Ovary (tissue), 9 donors: Measurements from ENCODE around the gene VAPB. TPM values are rescaled to one million over a fixed set of nuclear protein-coding genes. Genes with fewer than 3 reads are reported as not detected.

Experiments
- DNase-seq, 5 donors: peaks; one replicate each; pipeline ENCODE4 v3.0.0-alpha.2; 2019 to 2020
- H3K27ac ChIP-seq, 2 donors: fragments of 200-600 bp; one replicate each; pipeline versions ENCODE4 v1.5.1 to v1.8.0; 2019 to 2022
- H3K27me3 ChIP-seq: fragments of 200-600 bp; one replicate; pipeline ENCODE4 v1.8.0; 2022
- H3K36me3 ChIP-seq: fragments of 200-600 bp; sonication (generic); one replicate; pipeline ENCODE4 v1.5.1; 2019
- H3K4me1 ChIP-seq: one replicate; pipeline ENCODE4 v1.8.1; 2013; ENCODE audit warnings: mild to moderate bottlenecking, moderate library complexity; ENCODE audit not compliant: insufficient read depth
- H3K4me3 ChIP-seq: fragments of 200-600 bp; sonication (generic); one replicate; pipeline ENCODE4 v1.5.1; 2017
- H3K9me3 ChIP-seq, 2 donors: fragments of 200-600 bp in 1 of 2; sonication (generic) in 1 of 2; one replicate each; pipeline versions ENCODE4 v1.5.1 to v1.8.1; 2013 to 2019; ENCODE audit warnings: mild to moderate bottlenecking in 1 of 2, moderate library complexity in 1 of 2
- EP300 ChIP-seq: sonication (generic); formaldehyde crosslinking; IDR thresholded peaks from one replicate; pipeline ENCODE4 v1.6.1; 2017; ENCODE audit warnings: antibody characterized with exemption
- POLR2A ChIP-seq: fragments of 450-650 bp; IDR thresholded peaks from one replicate; pipeline ENCODE4 v1.6.1; 2017; ENCODE audit warnings: antibody characterized with exemption, mild to moderate bottlenecking, moderate library complexity
- WGBS, 3 donors: extraction: QIAGEN DNeasy Blood & Tissue Kit in 1 of 3; methylation state at CpG; one replicate each; pipeline versions ENCODE4 v1.1.5 to v1.1.7; 2013 to 2017; 5-methylcytosine and 5-hydroxymethylcytosine counted together
- intact Hi-C, 4 donors: fragments of 100-400 bp; cut with DNase I; formaldehyde crosslinking; loops; one replicate each; pipeline versions ENCODE4 v1.11.0 to v1.15.1; 2022 to 2023
- polyA plus RNA-seq, 2 donors: library from polyadenylated mRNA; stranded (reverse); fragments of 200-250 nt in 1 of 2; fragments of 350-450 nt in 1 of 2; fragmentation: Illumina TruSeq in 1 of 2; extraction: RNeasy Lipid Tissue Mini Kit (QIAGEN cat#74804) in 1 of 2; gene quantifications; one replicate each; pipeline ENCODE4 v1.2.3, GENCODE V29; 2013 to 2014
- total RNA-seq, 7 donors: library from RNA; depleted of rRNA in 2 of 7; stranded (reverse); fragments of >200 nt in 2 of 7; fragmentation: NEBNext Ultra II Directional in 3 of 7; extraction: Animal tissue kit (Norgen Biotek cat#: 25700) in 3 of 7; gene quantifications; one replicate each; pipeline versions ENCODE4 v1.1.0 to v1.2.4, GENCODE V29; 2016 to 2023
- TF ChIP-seq, protein P1 (sequence below), 3 donors: fragments of 450-650 bp in 2 of 3; fragments of 200-600 bp in 1 of 3; IDR thresholded peaks; one replicate each; pipeline versions ENCODE4 v1.5.1 to v1.8.0; 2016 to 2022; ENCODE audit warnings: antibody characterized with exemption in 3 of 3, mild to moderate bottlenecking in 1 of 3
- donor health status: DM: no; HTN: no; CAD: no; lungs with moderate emphysema.
- donor health status: DM: no; HTN: no; CAD: no.
- donor health status: Bipolar disorder and iron deficiency.
- donor health status: DM: yes; HTN: yes; CAD: no.
- donor health status: DM: no; HTN: no; CAD: no.
- donor health status: DM: yes; HTN: yes; CAD: no.

Gene VAPB
- total and polyA plus RNA-seq, 9 donors = 11.8 to 81.6 (median 47.5) TPM

DNA sequence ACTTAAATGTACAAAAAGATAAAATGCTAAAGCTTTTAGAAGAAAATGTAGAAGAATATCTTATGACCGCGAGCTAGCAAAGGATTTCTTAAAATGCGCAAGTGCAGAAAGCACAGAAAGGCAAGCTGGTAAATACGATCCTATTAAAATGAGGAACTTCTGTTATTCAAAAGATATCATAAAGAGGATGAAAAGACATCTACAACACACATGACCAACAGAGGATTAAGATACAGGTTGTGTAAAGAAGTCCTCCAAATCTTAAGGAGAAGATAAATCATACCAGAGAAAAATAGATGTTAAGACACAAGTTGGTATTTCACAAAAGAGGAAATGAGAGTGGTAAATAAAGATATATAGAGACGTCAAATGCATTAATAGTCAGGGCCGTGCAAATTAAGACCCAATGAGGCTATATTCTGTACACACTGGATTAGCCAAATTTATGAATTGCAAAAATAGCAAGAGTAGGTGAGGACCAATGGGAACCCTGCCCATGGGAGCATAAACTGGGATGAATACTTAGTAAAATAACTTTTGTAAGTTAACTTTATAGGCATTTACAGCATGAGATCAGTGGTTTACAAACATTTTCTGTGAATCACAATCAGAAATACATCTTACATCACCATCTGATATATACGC, 103.2 kb downstream of the VAPB start:
- Histone ChIP-seq H3K27ac (no peak overlapping the region), H3K36me3 (no peaks in the 10 kb centered on the region), H3K4me1 (no peaks in the 10 kb centered on the region), H3K27me3 (no peaks in the 10 kb centered on the region), H3K9me3 (no peaks in the 10 kb centered on the region), H3K4me3 (no peak overlapping the region)
- intact Hi-C loops = no loop called here
- no peak for DNase-seq
- TF ChIP-seq EP300 (no peak), POLR2A (no peak)
- TF ChIP-seq, protein P1, sequence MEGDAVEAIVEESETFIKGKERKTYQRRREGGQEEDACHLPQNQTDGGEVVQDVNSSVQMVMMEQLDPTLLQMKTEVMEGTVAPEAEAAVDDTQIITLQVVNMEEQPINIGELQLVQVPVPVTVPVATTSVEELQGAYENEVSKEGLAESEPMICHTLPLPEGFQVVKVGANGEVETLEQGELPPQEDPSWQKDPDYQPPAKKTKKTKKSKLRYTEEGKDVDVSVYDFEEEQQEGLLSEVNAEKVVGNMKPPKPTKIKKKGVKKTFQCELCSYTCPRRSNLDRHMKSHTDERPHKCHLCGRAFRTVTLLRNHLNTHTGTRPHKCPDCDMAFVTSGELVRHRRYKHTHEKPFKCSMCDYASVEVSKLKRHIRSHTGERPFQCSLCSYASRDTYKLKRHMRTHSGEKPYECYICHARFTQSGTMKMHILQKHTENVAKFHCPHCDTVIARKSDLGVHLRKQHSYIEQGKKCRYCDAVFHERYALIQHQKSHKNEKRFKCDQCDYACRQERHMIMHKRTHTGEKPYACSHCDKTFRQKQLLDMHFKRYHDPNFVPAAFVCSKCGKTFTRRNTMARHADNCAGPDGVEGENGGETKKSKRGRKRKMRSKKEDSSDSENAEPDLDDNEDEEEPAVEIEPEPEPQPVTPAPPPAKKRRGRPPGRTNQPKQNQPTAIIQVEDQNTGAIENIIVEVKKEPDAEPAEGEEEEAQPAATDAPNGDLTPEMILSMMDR (IDR thresholded peaks at IDR 0.05) = no peak
- WGBS, 3 donors = 84 to 88% (median 86%) methylated on average over 7 of the region's 7 CpGs

DNA sequence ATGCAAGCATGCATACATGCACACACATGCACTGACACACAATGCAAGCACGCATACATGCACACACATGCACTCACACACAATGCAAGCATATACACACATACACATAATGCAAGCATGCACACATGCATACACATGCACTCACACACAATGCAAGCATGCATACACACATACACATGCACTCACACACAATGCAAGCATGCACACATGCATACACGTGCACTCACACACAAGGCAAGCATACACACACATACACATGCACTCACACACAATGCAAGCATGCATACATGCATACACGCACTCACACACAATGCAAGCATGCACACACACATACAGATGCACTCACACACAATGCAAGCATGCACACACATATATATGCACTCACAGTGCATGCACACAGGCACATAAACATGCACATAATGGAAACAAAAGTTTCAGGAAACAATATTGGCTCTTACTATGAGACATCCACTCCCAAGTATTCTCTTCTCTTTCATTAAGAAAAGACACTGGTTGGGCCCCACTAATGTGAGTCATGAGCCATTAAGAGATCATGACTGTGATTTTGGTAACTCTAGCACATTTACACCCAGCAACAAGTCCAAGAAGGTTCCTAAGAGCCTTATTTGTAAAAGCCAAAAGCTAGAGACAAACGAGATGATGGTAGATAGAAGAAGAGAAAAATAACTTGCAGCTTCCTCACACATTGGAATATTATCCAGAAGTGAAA, 103.9 kb downstream of the VAPB start:
- no peaks in the 10 kb centered on the region for H3K36me3 ChIP-seq
- H3K9me3 ChIP-seq = no peaks in the 10 kb centered on the region
- H3K4me1 ChIP-seq = no peaks in the 10 kb centered on the region
- H3K27me3 ChIP-seq = no peaks in the 10 kb centered on the region
- no peak for DNase-seq
- H3K4me3 ChIP-seq = no peak overlapping the region
- TF ChIP-seq, protein P1 (IDR thresholded peaks at IDR 0.05) = no peak
- TF ChIP-seq POLR2A (no peak), EP300 (no peak)
- WGBS, 3 donors = 82 to 85% (median 83%) methylated on average over 4 of the region's 4 CpGs
- intact Hi-C loops = no loop called here
- no peak overlapping the region for H3K27ac ChIP-seq

DNA sequence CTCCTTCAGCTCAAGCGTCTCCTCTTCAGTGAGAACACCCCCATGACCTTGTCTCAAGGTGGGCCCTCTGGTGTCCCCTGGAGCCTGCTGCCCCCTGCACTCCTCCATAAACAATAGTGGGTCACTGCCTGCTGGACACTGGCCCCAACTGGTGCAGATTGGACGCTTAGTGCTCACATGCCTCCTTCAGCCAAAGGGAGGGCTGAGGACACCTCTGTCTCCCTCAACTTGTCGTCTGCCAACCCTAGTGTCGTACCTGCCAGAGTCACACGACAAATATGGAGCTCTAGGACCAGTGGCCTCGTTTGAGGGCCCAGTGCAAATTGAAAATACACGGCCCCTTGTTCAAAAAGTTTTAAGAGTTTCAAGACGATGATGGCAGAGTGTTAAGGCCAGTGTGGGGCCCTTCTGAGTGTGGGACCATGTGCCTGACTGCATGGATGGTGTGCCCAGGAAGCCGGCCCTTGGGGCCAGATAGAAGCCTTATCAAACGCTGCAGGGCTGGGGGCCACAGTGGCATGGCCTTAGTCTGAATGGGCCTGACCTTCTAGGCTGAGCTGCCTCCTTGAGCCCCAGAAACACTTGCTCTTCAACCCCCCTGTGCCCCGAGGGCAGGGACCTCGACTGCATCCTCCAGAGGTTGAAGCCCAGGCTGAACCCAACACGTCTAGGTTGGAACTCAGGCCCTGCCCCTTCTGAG, 106.0 kb downstream of the VAPB start:
- Histone ChIP-seq H3K4me1 (no peaks in the 10 kb centered on the region), H3K4me3 (no peak overlapping the region), H3K27ac (no peak overlapping the region), H3K36me3 (no peaks in the 10 kb centered on the region), H3K9me3 (no peaks in the 10 kb centered on the region), H3K27me3 (no peaks in the 10 kb centered on the region)
- TF ChIP-seq, protein P1 (IDR thresholded peaks at IDR 0.05) = no peak
- TF ChIP-seq POLR2A = no peak
- TF ChIP-seq EP300 = no peak
- WGBS, 3 donors = 92 to 93% (median 92%) methylated on average over 13 of the region's 13 CpGs
- intact Hi-C loops = no loop called here
- no peak for DNase-seq

DNA sequence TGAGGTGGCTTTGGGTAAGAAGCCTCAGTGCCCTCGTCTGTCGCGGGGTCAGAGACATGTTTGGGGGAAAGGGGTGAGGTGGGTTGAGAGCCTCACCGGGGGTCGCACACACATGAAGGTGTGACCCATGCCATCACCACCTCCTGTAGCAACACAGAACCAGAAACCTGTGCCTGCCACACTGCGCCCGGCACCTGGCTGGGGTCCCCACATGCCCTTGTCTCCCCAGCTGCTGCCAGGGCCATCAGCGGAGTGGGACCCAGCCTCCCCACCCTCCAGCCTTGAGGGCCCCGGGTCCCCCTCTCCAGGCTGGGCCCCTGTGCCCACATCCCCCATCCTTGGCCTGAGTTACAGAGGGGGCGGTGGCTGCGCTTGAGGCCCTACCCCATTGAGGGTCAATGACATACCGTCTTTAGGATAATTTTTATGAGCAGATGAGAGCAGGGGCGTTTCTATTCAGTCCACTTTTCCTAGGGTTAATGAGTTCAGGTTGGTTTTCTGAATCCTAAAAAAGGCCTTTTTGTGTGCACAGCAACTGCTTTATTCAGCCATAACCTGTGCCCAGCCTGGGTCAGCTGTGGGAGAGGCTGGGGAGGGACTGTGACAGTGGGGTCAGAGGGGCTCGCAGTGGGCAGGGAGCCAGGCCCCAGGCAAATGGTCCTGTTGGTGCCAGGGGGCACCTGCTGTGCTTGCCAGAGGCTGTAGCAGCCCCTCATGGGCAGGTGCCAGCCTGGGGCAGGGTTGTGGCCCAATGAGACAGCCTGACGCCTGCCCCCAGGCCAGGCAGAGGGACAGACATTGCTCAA, 106.8 kb downstream of the VAPB start:
- no peak for DNase-seq
- 92 to 96% (median 95%) methylated on average over 15 of the region's 15 CpGs for WGBS, 3 donors
- TF ChIP-seq POLR2A = no peak
- TF ChIP-seq, protein P1 (IDR thresholded peaks at IDR 0.05) = no peak
- TF ChIP-seq EP300 = no peak
- Histone ChIP-seq H3K27me3 (no peaks in the 10 kb centered on the region), H3K9me3 (no peaks in the 10 kb centered on the region), H3K4me1 (no peaks in the 10 kb centered on the region), H3K4me3 (no peak overlapping the region), H3K36me3 (no peaks in the 10 kb centered on the region), H3K27ac (no peak overlapping the region)
- intact Hi-C loops = no loop called here
